HCEC 1CT (cell line): ENCODE data around the gene INTS2.
A peak's percentile ranks its signal among the peaks of the same experiment; 100 is the strongest.
"Not testable (repeated sequence)": the region's sequence is repeated elsewhere in the genome, so short reads cannot be mapped to it uniquely, and the experiment has no call there.

Experiments
- DNase-seq: peaks from one replicate; pipeline ENCODE4 v3.0.0-alpha.2; 2017

INTS2 gene

GRCh38 chr17:61846088-61846487 lies 81.7 kb downstream of the INTS2 start:
- no peak for DNase-seq

- DNase-seq, result no peak
These were observed 84.3 kb downstream of the INTS2 start for GRCh38 chr17:61843435-61843834.

GRCh38 chr17:61842899-61843298 lies 84.9 kb downstream of the INTS2 start:
- no peak for DNase-seq

- no peak for DNase-seq
These were observed 88.4 kb downstream of the INTS2 start for GRCh38 chr17:61839300-61839786.

- peak; percentile 57 for DNase-seq
These were observed 90.4 kb downstream of the INTS2 start for GRCh38 chr17:61837175-61838051.

- DNase-seq, result no peak
These were observed 91.3 kb downstream of the INTS2 start for GRCh38 chr17:61836266-61837174.

- DNase-seq, result no peak
These were observed 92.2 kb downstream of the INTS2 start for GRCh38 chr17:61835606-61836005.

- no peak for DNase-seq
These were observed 93.2 kb downstream of the INTS2 start for GRCh38 chr17:61834610-61835009.

- DNase-seq, result peak; percentile 90
These were observed 94.1 kb downstream of the INTS2 start for GRCh38 chr17:61833536-61834193.

- DNase-seq, result no peak
These were observed 95.3 kb downstream of the INTS2 start for GRCh38 chr17:61832463-61832862.

GRCh38 chr17:61831099-61831498 lies 96.7 kb downstream of the INTS2 start:
- no peak for DNase-seq

- no peak for DNase-seq
These were observed 99.1 kb downstream of the INTS2 start for GRCh38 chr17:61828694-61829093.

GRCh38 chr17:61827649-61828395 lies 100.0 kb downstream of the INTS2 start:
- DNase-seq, result no peak

- DNase-seq, result not testable (repeated sequence)
These were observed 100.9 kb downstream of the INTS2 start for GRCh38 chr17:61826866-61827265.

- not testable (repeated sequence) for DNase-seq
These were observed 101.6 kb downstream of the INTS2 start for GRCh38 chr17:61826198-61826597.

- no peak for DNase-seq
These were observed 102.2 kb downstream of the INTS2 start for GRCh38 chr17:61825448-61826137.

- no peak for DNase-seq
These were observed 105.2 kb downstream of the INTS2 start for GRCh38 chr17:61822326-61823285.

- no peak for DNase-seq
These were observed 106.1 kb downstream of the INTS2 start for GRCh38 chr17:61821655-61822054.

GRCh38 chr17:61819265-61819664 lies 108.5 kb downstream of the INTS2 start:
- not testable (repeated sequence) for DNase-seq

- no peak for DNase-seq
These were observed 109.6 kb downstream of the INTS2 start for GRCh38 chr17:61818225-61818624.
